HL-60/S4 treated with retinoic acid at 250 ng/mL for 4 days and 3 days (cell line): ENCODE measurements around the gene MYO9A.

Experiments
- in situ Hi-C: fragments of 300-500 bp; cut with MboI; formaldehyde crosslinking; loops from 2 replicates; pipeline ENCODE4 v1.7.0; 2022; ENCODE audit warnings: low sequenced_read_pairs

Gene MYO9A

DNA sequence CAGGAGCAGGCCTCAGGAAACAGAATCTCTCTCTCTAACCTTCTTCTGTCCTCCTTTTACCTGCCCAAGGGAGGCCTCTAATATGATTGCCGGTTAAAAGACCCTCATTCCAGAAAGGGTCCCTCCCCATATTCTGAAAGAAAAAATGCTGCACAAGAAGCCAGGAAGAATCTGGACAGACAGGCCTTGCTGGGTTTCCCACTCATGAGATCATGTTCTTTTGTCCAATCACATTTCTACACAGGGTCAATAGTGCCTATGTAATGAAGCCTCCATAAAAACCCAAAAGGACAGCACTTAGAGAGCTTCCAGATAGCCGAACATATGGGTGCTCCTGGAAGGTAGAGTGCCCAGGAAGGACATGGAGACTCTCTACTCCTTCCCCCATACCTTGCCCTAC is 146.0 kb downstream of the MYO9A start:
- in situ Hi-C loops = no loop called here

DNA sequence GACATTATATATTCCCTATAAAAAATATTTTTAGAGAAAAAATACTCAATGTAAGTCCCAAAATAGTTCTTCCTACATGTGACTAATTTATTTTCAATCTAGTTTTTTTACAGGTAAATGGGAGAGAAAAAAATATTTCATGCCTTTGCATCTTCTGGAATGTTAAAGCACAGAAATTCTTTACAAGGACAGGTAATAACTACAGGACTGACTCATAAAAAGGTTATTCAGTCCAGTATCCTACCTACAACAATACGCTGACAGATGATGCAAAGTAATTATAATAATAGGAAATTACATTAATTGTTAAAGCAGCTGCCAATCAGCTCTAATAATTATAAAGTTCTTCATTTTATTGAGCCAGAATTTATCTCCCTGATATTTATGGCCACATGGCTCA is 147.5 kb downstream of the MYO9A start:
- in situ Hi-C loops = no loop called here

DNA sequence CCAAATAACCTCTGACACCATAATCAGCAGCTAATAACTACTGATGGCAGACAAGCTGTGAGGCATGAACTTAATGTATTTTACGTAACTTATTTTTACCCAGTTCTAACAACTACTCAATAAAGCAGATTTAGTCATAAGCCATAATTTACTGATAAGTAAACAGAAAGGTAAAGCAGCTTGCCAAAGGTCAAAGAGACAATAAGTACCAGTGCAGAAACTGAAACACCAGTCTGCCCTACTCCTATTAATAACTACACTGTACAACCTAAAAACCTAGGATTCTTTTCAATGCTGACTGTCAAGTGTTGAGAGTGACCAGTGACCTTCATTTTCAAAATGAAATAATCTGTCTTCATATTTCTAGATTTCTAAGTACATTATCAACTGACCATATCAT is 155.4 kb downstream of the MYO9A start:
- in situ Hi-C loops = no loop called here

DNA sequence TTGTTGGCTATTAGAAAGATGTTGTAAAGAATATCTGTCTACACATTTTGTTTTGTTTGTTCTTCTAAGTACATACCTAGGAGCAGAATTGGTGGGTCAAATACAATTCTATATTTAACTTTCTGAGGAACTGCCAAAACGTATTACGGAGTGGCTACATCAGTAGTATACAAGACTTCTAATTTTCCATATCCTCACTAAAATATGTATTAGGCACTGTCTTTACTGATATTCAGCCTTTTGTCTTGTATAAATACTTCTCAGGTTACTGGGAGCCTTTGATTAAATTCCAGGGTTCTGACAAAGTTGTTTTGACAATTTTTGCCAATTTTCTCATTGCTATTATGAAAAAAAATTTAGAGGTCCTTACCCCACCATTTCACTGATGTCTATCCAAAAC is 160.9 kb downstream of the MYO9A start:
- in situ Hi-C loops = no loop called here

DNA sequence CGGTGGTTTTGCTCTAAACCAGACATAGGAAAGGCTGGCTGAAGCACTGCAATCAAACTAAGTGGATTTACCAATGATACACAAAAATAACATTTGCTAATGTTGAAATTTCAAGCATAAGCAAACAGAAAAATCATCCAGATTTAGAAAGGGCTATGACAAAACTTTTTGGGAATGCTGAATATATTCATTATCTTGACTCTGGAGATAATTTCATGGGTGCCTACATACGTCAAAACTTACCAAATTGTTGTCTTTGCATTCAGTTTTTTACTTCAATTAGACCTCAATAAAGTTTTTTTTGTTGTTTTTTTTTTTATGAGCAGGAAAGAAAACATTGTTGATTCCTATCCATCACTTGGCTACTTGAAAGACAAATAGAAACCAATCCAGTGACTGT is 166.8 kb downstream of the MYO9A start:
- in situ Hi-C loops = no loop called here

DNA sequence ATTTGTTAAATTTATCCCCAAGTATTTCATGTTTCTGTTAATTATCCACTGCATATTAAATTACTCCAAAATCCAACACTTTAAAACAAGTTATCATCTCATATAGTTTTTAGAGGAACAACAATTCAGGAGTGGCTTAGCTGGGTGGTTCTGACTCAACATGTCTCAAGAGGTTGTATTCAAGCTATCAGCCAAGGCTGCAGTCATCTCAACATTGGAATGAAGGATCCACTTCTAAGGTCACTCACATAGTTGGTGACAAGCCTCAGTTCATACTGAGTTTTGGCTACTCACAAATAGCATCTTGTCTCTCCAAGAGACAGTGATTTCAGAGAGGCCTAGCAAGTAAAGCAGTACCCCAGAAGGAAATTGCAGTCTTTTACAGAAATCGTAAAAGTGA is 172.9 kb downstream of the MYO9A start:
- in situ Hi-C loops = no loop called here

DNA sequence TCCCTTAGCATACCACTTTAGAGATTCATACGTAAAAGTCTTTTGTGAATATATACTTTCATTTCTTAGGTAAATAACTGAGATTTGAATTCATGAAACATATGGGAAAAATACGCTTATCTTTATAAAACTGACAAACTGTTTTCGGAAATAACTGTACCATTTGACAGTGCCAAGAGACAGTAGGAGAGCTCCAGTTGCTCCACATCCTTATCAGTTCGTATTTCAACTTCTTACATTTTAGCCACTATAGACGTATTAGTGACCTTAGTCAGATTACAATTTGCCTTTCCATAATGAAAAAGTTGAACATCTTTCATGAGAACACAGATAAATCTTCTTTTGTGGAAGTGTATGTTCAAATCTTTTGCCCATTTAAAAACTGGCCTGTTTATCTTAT is 174.1 kb downstream of the MYO9A start:
- in situ Hi-C loops = no loop called here

DNA sequence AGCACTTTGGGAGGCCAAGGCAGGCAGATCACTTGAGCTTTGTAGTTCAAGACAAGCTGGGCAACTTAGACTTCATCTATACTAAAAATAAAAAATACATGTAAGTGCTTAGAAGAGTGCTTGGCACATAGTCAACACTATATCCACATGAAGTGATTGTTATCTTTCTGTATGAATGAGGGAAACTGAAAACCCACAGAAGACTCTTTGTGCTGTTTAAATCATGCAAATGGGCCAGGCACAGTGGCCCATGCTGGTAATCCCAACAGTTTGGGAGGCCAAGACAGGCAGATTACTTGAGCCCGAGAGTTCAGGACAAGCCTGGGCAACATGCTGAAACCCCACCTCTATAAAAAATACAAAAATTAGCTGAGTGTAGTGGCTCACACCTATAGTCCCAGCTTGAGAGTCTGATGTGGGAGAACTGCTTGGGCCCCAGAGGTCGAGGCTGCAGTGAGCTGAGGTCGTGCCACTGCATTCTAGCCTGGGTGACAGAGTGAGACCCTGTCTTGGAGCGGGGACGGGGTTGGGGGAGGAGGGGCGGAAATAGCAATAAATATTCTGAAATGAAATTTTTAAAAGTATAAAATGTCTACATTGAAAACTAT is 177.9 kb downstream of the MYO9A start:
- in situ Hi-C loops = no loop called here

DNA sequence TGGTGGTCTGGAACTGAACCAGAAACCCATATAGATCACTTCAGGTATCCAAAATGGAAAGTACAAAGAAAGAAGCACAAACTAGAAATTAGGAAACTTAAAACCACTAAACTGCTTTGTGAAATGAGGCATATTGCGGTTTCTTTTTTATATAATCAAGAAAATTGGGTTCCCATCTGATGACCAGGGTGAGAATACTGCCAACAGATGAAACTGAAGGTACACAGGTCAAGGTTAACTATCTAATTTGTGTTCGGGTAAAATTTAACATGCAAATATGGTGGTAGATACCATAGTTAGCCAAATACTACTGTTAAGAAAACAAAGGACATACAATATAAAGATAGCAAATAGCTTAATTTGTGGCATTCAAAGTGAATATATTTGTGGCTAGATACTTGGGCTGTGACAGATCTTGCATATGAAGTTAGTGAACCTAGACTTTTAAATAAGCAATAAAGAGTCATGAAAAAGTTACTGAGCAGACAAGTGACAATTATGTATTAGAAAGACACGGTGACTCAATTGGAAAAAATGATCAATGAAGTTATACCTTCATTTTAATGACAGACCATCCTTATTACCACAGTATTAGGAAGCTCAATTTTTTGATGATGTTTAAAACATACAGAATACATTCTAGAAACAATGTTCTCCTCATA is 180.2 kb downstream of the MYO9A start:
- in situ Hi-C loops = no loop called here

DNA sequence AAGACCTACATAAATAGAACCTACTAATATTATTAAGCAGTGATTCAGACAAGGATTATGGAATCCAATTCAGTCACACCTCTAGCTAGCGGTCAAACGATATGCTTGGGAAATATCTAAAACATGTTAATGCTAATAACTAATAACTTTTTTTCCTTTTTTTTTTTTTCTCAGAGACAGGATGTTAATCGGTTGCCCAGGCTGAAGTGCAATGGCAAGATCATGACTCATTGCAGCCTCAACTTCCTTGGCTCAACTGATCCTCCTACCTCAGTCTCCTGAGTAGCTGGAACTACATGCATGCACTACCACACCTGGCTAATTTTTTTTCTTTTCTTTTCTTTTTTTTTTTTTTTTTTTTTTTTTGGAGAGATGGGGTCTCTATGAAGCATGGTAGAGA is 183.5 kb downstream of the MYO9A start:
- in situ Hi-C loops = no loop called here

DNA sequence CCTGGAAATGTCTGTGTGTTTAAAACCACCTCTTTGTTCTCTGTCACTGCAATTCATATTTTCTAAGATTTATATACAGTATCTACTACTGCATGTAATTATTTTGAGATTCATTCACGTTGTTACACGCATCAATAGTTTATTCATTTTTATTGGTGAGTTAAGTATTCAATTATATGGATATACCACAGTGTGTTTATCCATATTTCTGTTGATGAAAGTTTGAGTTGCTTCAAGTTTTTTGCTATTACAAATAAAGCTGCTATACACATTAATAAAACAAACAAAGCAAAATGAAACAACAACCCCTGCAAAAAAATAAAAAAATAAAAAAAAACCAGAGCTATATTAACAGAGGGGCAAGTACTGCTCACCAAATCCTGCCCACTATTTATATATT is 185.3 kb downstream of the MYO9A start:
- in situ Hi-C loops = no loop called here

DNA sequence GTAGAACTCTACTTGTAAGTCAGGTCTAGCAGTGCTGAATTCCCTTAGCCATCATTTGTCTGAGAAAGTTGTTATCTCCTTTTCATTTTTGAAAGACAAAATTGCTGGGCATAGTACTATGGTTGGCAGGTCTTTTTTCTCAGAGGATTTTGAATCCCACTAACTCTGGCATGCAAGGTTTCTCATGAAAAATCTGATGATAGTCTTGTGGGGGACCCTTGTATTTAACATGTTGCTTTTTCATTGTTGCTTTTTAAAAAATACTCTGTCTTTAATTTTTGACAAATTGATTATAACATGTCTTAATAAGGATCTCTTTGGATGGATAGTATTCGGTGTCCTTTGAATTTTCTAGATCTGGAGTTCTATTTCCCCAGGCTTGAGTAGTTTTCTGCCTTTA is 186.7 kb downstream of the MYO9A start:
- in situ Hi-C loops = no loop called here

DNA sequence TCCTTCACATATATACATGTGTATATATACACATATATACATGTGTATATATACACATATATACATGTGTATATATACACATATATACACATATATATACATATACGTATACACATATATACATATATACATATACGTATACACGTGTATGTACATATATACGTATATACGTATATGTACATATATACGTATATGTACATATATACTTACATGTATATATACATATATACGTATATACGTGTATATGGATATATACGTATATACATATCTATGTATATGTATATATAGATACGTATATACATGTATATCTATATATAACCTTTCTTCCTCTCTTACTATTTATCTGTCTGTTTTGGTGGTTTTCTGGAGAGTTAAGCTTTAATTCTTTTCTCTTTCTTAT is 192.8 kb downstream of the MYO9A start:
- in situ Hi-C loops = no loop called here

DNA sequence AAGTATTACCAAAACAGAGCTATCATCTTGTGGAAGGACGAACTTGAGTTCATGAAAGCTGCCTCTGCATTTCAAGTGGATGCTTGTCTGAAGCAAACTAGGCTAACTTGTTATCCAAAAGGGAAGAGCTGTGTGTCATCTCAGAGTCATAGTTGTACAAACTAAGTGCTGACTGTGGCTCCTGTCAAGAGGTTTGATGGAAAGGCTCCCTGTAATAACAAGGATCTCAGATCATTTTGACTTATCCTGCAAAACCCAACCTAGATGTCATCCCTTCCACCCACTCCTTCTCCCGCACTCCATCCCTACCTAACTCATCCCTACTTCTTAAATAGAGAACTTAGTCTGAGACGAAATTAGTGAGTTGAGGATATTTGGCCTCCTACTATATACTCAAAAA is 196.8 kb downstream of the MYO9A start:
- in situ Hi-C loops = no loop called here

DNA sequence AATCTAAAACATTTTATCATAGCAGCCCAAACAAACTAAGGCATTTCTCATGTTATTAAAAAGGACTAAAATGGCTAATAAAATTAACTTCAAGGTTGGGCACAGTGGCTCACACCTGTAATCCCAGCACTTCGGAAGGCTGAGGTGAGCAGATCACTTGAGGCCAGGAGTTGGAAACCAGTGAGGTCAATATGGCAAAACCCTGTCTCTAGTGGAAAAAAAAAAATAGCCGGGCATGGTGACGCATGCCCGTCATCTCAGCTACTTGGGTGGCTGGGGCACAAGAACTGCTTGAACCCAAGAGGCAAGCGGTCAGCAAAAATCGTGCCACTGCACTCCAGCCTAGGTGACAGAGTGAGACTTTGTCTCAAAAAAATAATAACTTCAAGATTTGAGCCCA is 197.4 kb downstream of the MYO9A start:
- in situ Hi-C loops = no loop called here

DNA sequence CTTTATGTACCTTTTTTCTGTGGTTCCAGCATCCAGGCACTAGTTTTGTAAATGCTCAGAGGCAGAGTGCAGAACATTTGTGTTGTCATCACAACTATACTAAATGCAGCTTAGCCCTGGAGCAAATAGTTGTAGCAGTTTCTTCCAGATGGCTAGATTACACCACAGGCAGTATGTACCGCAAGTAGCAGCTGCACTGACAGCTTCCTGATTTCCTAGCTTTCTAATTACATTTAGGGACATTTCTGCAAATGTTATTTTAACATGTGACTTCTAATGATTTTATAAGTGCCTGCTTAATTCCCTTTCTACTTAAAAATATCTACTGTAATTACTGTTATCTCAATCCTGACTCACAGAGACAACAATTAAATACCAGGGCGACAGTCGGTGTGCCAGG is 201.1 kb downstream of the MYO9A start:
- in situ Hi-C loops = no loop called here

DNA sequence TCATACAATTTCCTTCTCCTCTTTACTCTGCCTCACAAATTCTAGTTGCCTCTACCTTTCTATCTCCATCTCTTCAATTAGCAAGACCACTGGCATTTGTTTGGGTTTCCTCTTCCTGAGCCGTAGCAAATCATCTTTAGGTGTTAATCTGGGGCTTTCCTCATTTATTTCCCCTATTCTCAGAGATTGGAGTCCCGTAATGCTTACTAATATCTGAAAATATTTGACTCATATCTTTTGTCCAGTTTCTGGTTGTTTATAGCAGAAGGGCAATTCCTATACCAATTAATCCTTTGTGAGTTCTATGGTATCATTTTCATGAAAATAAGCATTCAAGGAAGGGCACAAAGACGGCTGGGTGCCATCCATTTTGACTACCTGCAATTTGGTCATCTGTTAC is 203.9 kb downstream of the MYO9A start:
- in situ Hi-C loops = no loop called here

DNA sequence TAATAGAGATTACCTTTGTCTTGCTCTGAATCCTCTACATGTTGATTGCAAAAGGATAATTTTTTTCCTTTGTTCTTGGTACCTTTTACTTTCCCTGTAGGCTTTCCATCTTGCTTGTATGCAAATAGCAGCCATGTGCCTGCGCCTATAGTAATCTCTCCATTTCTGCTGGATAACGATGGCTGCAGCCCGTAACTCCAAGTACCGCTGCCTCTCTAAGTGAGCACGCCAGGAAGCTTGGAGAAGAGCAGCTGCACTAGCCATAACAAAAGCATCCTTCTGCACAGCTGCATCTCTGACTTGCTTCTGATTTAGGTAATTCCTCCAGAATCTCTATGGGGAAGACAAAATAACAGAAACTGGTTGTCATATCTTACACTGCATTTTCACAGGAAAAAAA is 218.3 kb downstream of the MYO9A start:
- in situ Hi-C loops = no loop called here

DNA sequence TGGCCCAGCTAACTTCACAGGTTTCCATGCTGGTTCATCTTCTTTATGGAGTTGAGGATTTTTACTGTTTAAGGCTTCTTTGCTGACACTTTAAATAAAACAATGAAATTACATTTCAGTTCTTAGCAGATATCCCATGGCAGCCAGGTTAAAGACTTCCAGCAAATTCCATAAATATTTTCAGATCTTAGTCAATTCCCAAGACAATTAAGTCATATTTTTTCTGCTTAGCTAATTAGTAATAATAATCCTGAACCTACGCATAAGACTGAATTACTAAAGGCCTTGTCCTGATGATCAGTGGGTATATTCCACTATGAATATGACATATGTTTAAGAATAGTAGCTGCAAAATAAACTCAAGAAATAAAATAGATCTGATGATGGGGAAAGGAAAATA is 224.3 kb downstream of the MYO9A start:
- in situ Hi-C loops = no loop called here

DNA sequence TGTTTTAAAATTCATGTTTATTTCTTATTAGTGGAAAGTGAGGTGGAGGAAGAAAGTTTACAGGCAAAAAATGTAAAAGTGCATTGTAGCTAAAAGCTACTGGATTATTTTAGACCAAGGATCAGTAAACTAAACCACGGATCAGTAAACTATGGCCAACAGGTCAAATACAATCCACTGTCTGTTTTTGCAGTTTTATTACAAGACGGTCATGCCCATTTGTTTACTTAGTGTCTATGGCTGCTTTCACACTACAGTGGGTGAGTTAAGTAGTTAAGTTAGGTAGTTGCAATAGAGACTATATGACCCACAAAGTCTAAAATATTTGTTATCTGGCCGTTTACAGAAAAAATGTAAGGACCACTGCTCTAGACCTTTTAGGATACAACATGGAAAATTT is 225.6 kb downstream of the MYO9A start:
- in situ Hi-C loops = no loop called here

DNA sequence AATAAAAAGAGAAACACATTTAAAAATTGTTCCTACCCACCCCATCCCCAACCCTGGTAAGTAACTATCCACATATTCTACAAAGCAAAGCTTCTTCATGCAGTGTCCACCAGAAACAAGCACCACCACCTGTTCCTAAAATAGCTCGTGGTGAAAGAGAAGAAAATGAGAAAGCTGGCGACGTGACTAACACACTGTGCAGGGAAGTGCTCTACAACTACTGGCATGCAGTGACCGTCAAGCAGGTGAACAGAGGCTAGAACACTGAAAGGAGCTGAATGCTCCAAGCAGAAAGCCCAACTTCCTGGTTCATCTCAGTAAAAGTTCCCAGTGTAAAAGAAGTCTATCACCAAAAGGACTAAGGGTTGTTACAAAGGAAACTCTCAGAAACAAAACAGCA is 226.9 kb downstream of the MYO9A start:
- in situ Hi-C loops = no loop called here

DNA sequence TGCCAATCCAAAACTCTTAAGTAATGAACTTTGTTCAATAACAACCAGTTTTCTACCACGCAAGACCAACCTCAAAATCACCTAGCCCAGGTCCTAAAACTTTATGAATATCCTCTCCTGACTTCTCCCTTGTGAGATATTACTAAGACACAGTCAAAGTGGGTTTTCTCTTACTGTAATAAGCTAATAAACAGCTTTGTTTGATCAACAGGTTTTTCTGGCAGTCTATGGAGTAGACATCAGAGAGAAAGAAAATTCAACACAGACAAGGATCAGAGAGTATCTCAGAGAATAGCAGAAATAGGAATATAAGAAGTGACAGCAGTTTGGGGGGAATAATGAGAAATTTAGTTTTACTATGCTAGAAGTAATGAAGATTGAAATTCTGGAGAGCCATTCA is 228.0 kb downstream of the MYO9A start:
- in situ Hi-C loops = no loop called here

DNA sequence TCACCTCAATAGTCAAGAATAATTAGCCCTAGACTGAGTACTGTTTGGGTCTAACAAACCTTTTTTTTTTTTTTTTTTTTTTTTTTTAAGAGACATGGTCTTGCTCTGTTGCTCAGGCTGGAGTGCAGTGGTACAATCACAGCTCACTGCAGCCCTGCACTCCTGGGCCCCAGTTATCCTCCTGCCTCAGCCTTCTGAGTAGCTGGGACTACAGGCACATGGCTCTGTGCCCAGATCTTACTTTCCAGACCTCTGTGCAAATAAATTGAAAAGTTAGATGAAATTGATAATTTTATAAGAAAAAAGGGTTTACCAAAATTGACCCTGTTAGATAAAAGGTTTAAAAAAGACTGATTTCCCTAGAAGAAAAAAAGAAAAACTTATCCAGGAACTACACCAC is 228.6 kb downstream of the MYO9A start:
- in situ Hi-C loops = no loop called here
